HCT116 (cell line): ENCODE measurements around the gene TM4SF4. TPM values are rescaled to one million over a fixed set of nuclear protein-coding genes. Genes with fewer than 3 reads are reported as not detected.

Experiments
- ATAC-seq: fragments of 200-7000 bp; cut with Tn5 transposase; 2 replicates; pipeline ENCODE4 v1.9.1; 2020; ENCODE audit warnings: mild to moderate bottlenecking, moderate library complexity
- BruUV-seq: library from RNA; stranded (reverse); fragments of 400-500 nt; replicated peaks from 2 replicates; lab custom pipeline; 2021; lab: Mats Ljungman, UMichigan
- CTCF ChIA-PET: fragments of 300-600 bp; sonication (Branson Sonifier 250); formaldehyde crosslinking; loops from one replicate; lab custom pipeline; 2021; ENCODE audit warnings: antibody characterized with exemption; lab: Charles Lee
- POLR2A ChIA-PET: fragments of 300-600, 350-600 bp; sonication (Branson Sonifier 250); formaldehyde crosslinking; loops from one replicate; lab custom pipeline; 2021; ENCODE audit warnings: antibody characterized with exemption; lab: Charles Lee
- RAD21 ChIA-PET, 2 experiments: fragments of 300-600 bp; sonication (Branson Sonifier 250); formaldehyde crosslinking; loops; one replicate each; lab custom pipeline; 2023; ENCODE audit warnings: low total read pairs in 2 of 2; ENCODE audit not compliant: uncharacterized antibody in 2 of 2, unreplicated experiment in 2 of 2, low non-redundant PET in 1 of 2; lab: Charles Lee
- DNase-seq: peaks from one replicate; pipeline ENCODE4 v3.0.0-alpha.2; 2010; ENCODE audit warnings: low read depth, low spot score
- H2AFZ ChIP-seq: fragments of 200-600 bp; shearing (Covaris generic), sonication (generic); 2 replicates; pipeline ENCODE4 v1.6.1; 2017; ENCODE audit warnings: low read depth, mixed run types, mixed read lengths, antibody characterized with exemption, low read length; ENCODE audit not compliant: poor library complexity, severe bottlenecking
- H3K27ac ChIP-seq: 2 replicates; pipeline ENCODE4 v1.5.1; 2012; ENCODE audit warnings: low read depth, low read length
- H3K27me3 ChIP-seq: fragments of 200-600 bp; sonication (generic); 2 replicates; pipeline ENCODE4 v1.6.1; 2016; ENCODE audit warnings: mixed run types, low read length, mixed read lengths; ENCODE audit not compliant: insufficient read depth
- H3K36me3 ChIP-seq, 2 experiments: fragments of 200-500 bp in 1 of 2; fragments of 200-600 bp in 1 of 2; sonication (Bioruptor generic) in 1 of 2; sonication (generic) in 1 of 2; 2 replicates each; pipeline versions ENCODE4 v1.5.1 to v1.6.1; 2014 to 2016; ENCODE audit warnings: low read length in 2 of 2, inconsistent platforms in 1 of 2, mixed read lengths in 1 of 2, mixed run types in 1 of 2; ENCODE audit not compliant: insufficient read depth in 2 of 2, control insufficient read depth in 1 of 2
- H3K4me1 ChIP-seq, 2 experiments: fragments of 200-600 bp in 1 of 2; sonication (generic) in 1 of 2; 2 replicates each; pipeline versions ENCODE4 v1.5.1 to v1.6.1; 2012 to 2017; ENCODE audit warnings: low read length in 2 of 2, inconsistent platforms in 1 of 2, mild to moderate bottlenecking in 1 of 2, mixed read lengths in 1 of 2, mixed run types in 1 of 2, moderate library complexity in 1 of 2; ENCODE audit not compliant: insufficient read depth in 2 of 2, control insufficient read depth in 1 of 2
- H3K4me2 ChIP-seq: fragments of 200-600 bp; sonication (generic); 2 replicates; pipeline ENCODE4 v1.6.1; 2017; ENCODE audit warnings: mixed run types, low read length, mixed read lengths
- H3K4me3 ChIP-seq, 2 experiments: fragments of 200-600 bp in 1 of 2; sonication (generic) in 1 of 2; replicated peaks in 1 of 2; 2 replicates each; pipeline ENCODE4 v1.5.1; 2011 to 2016; ENCODE audit warnings: low read length in 2 of 2, control low read depth in 1 of 2, low read depth in 1 of 2, mild to moderate bottlenecking in 1 of 2, mixed read lengths in 1 of 2, mixed run types in 1 of 2
- H3K79me2 ChIP-seq: fragments of 200-600 bp; sonication (generic); 2 replicates; pipeline ENCODE4 v1.6.1; 2017; ENCODE audit warnings: mild to moderate bottlenecking, mixed run types, low read length, moderate library complexity, mixed read lengths; ENCODE audit not compliant: insufficient read depth
- H3K9ac ChIP-seq: fragments of 200-600 bp; sonication (generic); 2 replicates; pipeline ENCODE4 v1.6.1; 2016; ENCODE audit warnings: low read length, mixed read lengths
- H3K9me2 ChIP-seq: fragments of 200-600 bp; sonication (generic), shearing (Covaris generic); 2 replicates; pipeline ENCODE4 v1.6.1; 2017; ENCODE audit warnings: mixed run types, mild to moderate bottlenecking, moderate library complexity; ENCODE audit not compliant: insufficient read depth
- H3K9me3 ChIP-seq, 2 experiments: fragments of 200-500 bp in 1 of 2; fragments of 200-600 bp in 1 of 2; sonication (Bioruptor generic) in 1 of 2; sonication (generic) in 1 of 2; 2 replicates each; pipeline ENCODE4 v1.6.1; 2014 to 2017; ENCODE audit warnings: low read length in 2 of 2, mixed read lengths in 2 of 2, inconsistent platforms in 1 of 2, low read depth in 1 of 2, mild to moderate bottlenecking in 1 of 2, mixed run types in 1 of 2, moderate library complexity in 1 of 2; ENCODE audit not compliant: control insufficient read depth in 1 of 2, insufficient read depth in 1 of 2
- H4K20me1 ChIP-seq: fragments of 200-600 bp; sonication (generic), shearing (Covaris generic); 2 replicates; pipeline ENCODE4 v1.6.1; 2017; ENCODE audit warnings: mixed run types, mild to moderate bottlenecking, moderate library complexity; ENCODE audit not compliant: insufficient read depth
- EZH2 ChIP-seq: fragments of 200-600 bp; sonication (generic); IDR thresholded peaks from 2 replicates; pipeline ENCODE4 v1.6.1; 2017; ENCODE audit warnings: antibody characterized with exemption, mixed run types
- SIN3A ChIP-seq: IDR thresholded peaks from 2 replicates; pipeline ENCODE4 v1.6.1; 2012; ENCODE audit warnings: low read depth
- SP1 ChIP-seq: IDR thresholded peaks from 2 replicates; pipeline ENCODE4 v1.6.1; 2012; ENCODE audit warnings: low read depth
- SRF ChIP-seq: IDR thresholded peaks from 2 replicates; pipeline ENCODE4 v1.6.1; 2012; ENCODE audit warnings: low read depth
- TCF7L2 ChIP-seq: IDR thresholded peaks from 2 replicates; pipeline ENCODE4 v1.7.0; 2011; ENCODE audit warnings: borderline replicate concordance, inconsistent platforms; ENCODE audit not compliant: insufficient read depth, insufficient read length; ENCODE audit errors: extremely low read depth
- ZNF274 ChIP-seq: fragments of 200-500 bp; sonication (Bioruptor generic); IDR thresholded peaks from 2 replicates; pipeline ENCODE4 v1.6.1; 2014; ENCODE audit warnings: mild to moderate bottlenecking, low read depth, low read length, inconsistent platforms
- intact Hi-C: fragments of 100-400 bp; cut with micrococcal nuclease; formaldehyde crosslinking; loops from 2 replicates; pipeline ENCODE4 v1.10.0; 2022
- total RNA-seq: library from RNA; stranded (reverse); gene quantifications from one replicate; pipeline ENCODE4 v1.2.1, GENCODE V29; 2021; ENCODE audit not compliant: unreplicated experiment
- TF ChIP-seq, protein P1 (sequence below), 3 experiments: fragments of 200-600 bp in 1 of 3; sonication (generic) in 1 of 3; IDR thresholded peaks in 2 of 3; conservative IDR thresholded peaks in 1 of 3; 2 replicates each; pipeline ENCODE4 v1.5.1; 2012 to 2017; ENCODE audit warnings: low read depth in 2 of 3, low read length in 2 of 3, antibody characterized with exemption in 1 of 3, borderline replicate concordance in 1 of 3, control low read depth in 1 of 3, mild to moderate bottlenecking in 1 of 3, mixed read lengths in 1 of 3, mixed run types in 1 of 3, moderate library complexity in 1 of 3; ENCODE audit not compliant: insufficient read depth in 1 of 3
- TF ChIP-seq, protein P2 (sequence below): IDR thresholded peaks from 2 replicates; pipeline ENCODE4 v1.6.1; 2011; ENCODE audit warnings: mild to moderate bottlenecking, low read length, moderate library complexity; ENCODE audit not compliant: insufficient replicate concordance; ENCODE audit errors: extremely low read depth

The TM4SF4 gene
- total RNA-seq, 1 experiment from 2014 or later = 0.91 TPM

DNA sequence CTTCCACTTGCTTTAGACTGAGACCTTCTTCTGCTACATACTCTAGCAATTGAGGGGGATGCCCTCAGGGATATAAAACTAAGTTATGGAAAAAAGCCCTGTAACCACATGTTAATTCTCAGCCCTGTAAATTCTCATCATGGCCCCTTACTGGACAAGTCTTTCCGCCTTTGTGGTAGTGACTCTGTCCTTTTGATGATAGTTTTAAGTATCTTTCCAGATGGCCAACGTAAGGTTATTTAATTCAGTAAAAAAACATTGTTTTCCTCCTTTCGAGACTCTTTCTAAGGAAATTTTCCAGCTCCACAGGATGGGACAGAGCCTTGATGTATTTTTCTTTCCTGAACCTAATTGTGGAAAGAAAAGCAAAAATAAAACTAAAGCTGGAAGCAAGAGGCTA, 25.3 kb upstream of the TM4SF4 start:
- no peak overlapping the region for H3K4me2 ChIP-seq
- POLR2A ChIA-PET = no interaction called here
- no peaks in the 10 kb centered on the region for H4K20me1 ChIP-seq
- H3K9me3 ChIP-seq = peaks cover 3 to 6% of the 10 kb centered on the region in 2 experiments; a peak in 2 of 4 replicates
- no peaks in the 10 kb centered on the region for H3K36me3 ChIP-seq
- CTCF ChIA-PET = no interaction called here
- no peak overlapping the region for H2AFZ ChIP-seq
- H3K27me3 ChIP-seq = no peaks in the 10 kb centered on the region
- ATAC-seq = no peak
- H3K9ac ChIP-seq = no peak overlapping the region
- H3K4me1 ChIP-seq = peaks cover 0 to 11% of the 10 kb centered on the region in 2 experiments; a peak in 2 of 4 replicates
- H3K27ac ChIP-seq = no peak overlapping the region
- TF ChIP-seq EZH2 (no peak), SRF (no peak), TCF7L2 (no peak), ZNF274 (no peak), SP1 (no peak), SIN3A (no peak)
- TF ChIP-seq, protein P1, sequence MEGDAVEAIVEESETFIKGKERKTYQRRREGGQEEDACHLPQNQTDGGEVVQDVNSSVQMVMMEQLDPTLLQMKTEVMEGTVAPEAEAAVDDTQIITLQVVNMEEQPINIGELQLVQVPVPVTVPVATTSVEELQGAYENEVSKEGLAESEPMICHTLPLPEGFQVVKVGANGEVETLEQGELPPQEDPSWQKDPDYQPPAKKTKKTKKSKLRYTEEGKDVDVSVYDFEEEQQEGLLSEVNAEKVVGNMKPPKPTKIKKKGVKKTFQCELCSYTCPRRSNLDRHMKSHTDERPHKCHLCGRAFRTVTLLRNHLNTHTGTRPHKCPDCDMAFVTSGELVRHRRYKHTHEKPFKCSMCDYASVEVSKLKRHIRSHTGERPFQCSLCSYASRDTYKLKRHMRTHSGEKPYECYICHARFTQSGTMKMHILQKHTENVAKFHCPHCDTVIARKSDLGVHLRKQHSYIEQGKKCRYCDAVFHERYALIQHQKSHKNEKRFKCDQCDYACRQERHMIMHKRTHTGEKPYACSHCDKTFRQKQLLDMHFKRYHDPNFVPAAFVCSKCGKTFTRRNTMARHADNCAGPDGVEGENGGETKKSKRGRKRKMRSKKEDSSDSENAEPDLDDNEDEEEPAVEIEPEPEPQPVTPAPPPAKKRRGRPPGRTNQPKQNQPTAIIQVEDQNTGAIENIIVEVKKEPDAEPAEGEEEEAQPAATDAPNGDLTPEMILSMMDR (IDR thresholded peaks at IDR 0.05 in 2 of 3, conservative IDR thresholded peaks at IDR 0.05 in 1 of 3; ENCODE audit: borderline replicate concordance in 1 of 3, insufficient read depth in 1 of 3, low read depth in 2 of 3, low read length in 2 of 3) = no peak
- TF ChIP-seq, protein P2, sequence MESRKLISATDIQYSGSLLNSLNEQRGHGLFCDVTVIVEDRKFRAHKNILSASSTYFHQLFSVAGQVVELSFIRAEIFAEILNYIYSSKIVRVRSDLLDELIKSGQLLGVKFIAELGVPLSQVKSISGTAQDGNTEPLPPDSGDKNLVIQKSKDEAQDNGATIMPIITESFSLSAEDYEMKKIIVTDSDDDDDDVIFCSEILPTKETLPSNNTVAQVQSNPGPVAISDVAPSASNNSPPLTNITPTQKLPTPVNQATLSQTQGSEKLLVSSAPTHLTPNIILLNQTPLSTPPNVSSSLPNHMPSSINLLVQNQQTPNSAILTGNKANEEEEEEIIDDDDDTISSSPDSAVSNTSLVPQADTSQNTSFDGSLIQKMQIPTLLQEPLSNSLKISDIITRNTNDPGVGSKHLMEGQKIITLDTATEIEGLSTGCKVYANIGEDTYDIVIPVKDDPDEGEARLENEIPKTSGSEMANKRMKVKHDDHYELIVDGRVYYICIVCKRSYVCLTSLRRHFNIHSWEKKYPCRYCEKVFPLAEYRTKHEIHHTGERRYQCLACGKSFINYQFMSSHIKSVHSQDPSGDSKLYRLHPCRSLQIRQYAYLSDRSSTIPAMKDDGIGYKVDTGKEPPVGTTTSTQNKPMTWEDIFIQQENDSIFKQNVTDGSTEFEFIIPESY = no peak
- TF ChIP-seq, all 23 proteins: peak for 0
- DNase-seq = no peak
- intact Hi-C loops = no loop called here
- no peak overlapping the region for H3K4me3 ChIP-seq
- RAD21 ChIA-PET = no interaction called here
- no peaks in the 10 kb centered on the region for H3K79me2 ChIP-seq
- H3K9me2 ChIP-seq = no peaks in the 10 kb centered on the region
- no TSS peak for BruUV-seq
